HUES48 (cell line): ENCODE data around the gene FCAMR.
"Not testable (repeated sequence)": the region's sequence is repeated elsewhere in the genome, so short reads cannot be mapped to it uniquely, and the experiment has no call there.

Experiments used
- H3K27ac ChIP-seq: one replicate; pipeline ENCODE4 v1.7.0; 2013; ENCODE audit warnings: low read depth, low read length, inconsistent platforms
- H3K27me3 ChIP-seq: 2 replicates; pipeline ENCODE4 v1.6.1; 2013; ENCODE audit warnings: mild to moderate bottlenecking, low read length; ENCODE audit not compliant: control insufficient read depth, insufficient read depth
- H3K36me3 ChIP-seq: 2 replicates; pipeline ENCODE4 v1.6.1; 2013; ENCODE audit warnings: low read length; ENCODE audit not compliant: control insufficient read depth, insufficient read depth
- H3K4me1 ChIP-seq: 2 replicates; pipeline ENCODE4 v1.6.1; 2013; ENCODE audit warnings: mild to moderate bottlenecking, low read length; ENCODE audit not compliant: control insufficient read depth, insufficient read depth
- H3K4me3 ChIP-seq: 2 replicates; pipeline ENCODE4 v1.5.1; 2013; ENCODE audit warnings: mild to moderate bottlenecking, low read depth, low read length
- H3K9ac ChIP-seq: 2 replicates; pipeline ENCODE4 v1.6.1; 2013; ENCODE audit warnings: mild to moderate bottlenecking, low read depth, low read length, moderate library complexity
- H3K9me3 ChIP-seq: 2 replicates; pipeline ENCODE4 v1.6.1; 2013; ENCODE audit warnings: low read length; ENCODE audit not compliant: control insufficient read depth, insufficient read depth

Gene FCAMR

DNA sequence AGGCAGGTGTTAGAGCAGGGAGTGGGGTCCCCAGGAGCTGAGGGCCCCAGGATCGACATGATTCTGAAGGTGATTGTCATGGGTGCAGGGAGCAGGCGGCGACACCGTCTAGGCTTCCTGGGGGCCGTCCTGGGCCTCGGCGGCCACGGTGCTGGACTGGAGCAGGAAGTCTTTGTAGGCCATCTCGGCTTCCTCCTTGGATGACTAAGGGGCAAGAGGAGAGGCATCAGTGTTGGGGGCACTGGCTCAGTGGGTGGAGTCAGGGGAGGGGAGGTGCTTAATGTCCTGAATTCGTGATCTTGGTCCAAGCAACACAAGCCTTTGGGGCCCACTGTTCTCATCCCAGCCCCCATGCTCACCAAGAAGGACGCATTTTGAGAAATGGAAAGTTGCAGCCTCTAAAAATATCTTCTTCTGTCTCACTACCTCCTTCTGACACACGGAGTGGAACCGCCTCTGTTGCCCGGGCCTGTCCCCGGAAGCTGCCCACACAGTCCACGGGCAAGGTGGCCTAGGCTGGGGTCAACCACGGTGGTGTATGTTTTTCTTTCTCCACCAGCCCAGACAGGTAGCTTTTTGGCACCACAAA is 40.0 kb downstream of the FCAMR start:
- H3K27ac ChIP-seq, result no peak overlapping the region

GRCh38 chr1:206929524-206929923 is 40.7 kb downstream of the FCAMR start:
- Histone ChIP-seq H3K4me1 (no peaks in the 10 kb centered on the region), H3K9me3 (no peaks in the 10 kb centered on the region), H3K4me3 (no peak overlapping the region), H3K27me3 (no peaks in the 10 kb centered on the region), H3K27ac (no peak overlapping the region), H3K36me3 (no peaks in the 10 kb centered on the region), H3K9ac (no peak overlapping the region)

More for the DNA sequence above, 40.0 kb downstream of the FCAMR start:
- no peaks in the 10 kb centered on the region for H3K27me3 ChIP-seq
- H3K36me3 ChIP-seq, result no peaks in the 10 kb centered on the region
- no peak overlapping the region for H3K9ac ChIP-seq
- no peak overlapping the region for H3K4me3 ChIP-seq
- H3K9me3 ChIP-seq, result no peaks in the 10 kb centered on the region
- H3K4me1 ChIP-seq, result no peaks in the 10 kb centered on the region

DNA sequence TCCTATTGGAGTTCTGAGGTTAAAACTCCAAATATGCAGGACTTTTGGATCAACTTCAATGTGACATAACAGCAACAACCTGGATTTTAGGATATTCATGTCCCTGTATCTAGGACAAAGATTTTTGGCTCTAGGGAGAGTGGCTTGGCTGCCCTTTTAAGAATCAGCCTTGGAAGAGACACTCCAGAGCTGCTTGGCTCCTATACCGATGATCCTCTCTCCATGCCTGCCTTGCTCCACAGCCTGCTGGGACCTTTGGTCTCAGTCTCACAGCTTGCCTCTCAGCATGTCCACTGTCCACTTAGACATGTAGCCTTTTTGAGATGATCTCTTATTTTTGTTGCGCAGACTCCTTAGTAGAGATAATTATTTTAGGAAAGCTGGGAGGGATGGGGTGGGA is 44.0 kb downstream of the FCAMR start:
- Histone ChIP-seq H3K27me3 (no peaks in the 10 kb centered on the region), H3K36me3 (no peaks in the 10 kb centered on the region), H3K4me1 (no peaks in the 10 kb centered on the region), H3K9ac (no peak overlapping the region), H3K9me3 (no peaks in the 10 kb centered on the region), H3K27ac (no peak overlapping the region), H3K4me3 (no peak overlapping the region)

DNA sequence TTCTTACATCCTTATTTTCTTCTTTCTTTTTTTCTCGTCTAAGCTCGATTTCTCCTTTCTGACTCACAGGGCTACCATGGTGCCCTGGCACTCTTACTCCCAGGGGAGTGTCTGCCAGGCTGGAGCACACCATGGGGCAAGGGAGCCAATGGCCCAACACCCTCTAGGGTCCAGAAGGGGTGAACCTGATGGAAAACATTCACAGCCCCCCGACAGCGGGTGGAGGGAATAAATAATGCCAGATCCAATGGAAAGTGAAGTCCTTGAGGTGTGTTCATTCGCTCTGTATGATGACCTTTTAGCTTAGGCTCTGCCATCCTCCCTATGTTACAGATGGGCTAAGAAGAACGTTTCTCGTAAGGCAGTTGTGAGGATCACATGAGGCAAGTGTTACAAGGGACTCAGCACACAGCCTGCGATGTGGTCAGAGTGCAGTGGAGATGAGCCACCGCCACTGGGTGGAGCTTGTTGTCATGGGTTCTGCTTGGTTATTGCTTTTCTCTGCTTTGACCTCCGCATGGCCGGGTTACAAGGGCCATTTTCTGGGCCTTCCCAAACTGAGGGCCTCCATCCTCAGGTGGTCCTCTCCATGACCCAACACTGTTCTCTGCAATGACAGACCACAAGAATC is 45.0 kb downstream of the FCAMR start:
- Histone ChIP-seq H3K4me3 (no peak overlapping the region), H3K27me3 (no peaks in the 10 kb centered on the region), H3K4me1 (no peaks in the 10 kb centered on the region), H3K9me3 (no peaks in the 10 kb centered on the region), H3K27ac (no peak overlapping the region), H3K9ac (no peak overlapping the region), H3K36me3 (no peaks in the 10 kb centered on the region)

- no peaks in the 10 kb centered on the region for H3K27me3 ChIP-seq
- H3K9me3 ChIP-seq, result no peaks in the 10 kb centered on the region
- H3K4me3 ChIP-seq, result no peak overlapping the region
- H3K9ac ChIP-seq, result no peak overlapping the region
- H3K36me3 ChIP-seq, result no peaks in the 10 kb centered on the region
- H3K4me1 ChIP-seq, result no peaks in the 10 kb centered on the region
- no peak overlapping the region for H3K27ac ChIP-seq
These were observed 45.6 kb downstream of the FCAMR start for GRCh38 chr1:206924592-206925105.

GRCh38 chr1:206923961-206924557 is 46.2 kb downstream of the FCAMR start:
- not testable (repeated sequence) for H3K9me3 ChIP-seq, H3K36me3 ChIP-seq, H3K4me1 ChIP-seq, H3K27me3 ChIP-seq, H3K27ac ChIP-seq, H3K4me3 ChIP-seq, H3K9ac ChIP-seq

GRCh38 chr1:206923009-206923960 is 47.0 kb downstream of the FCAMR start:
- Histone ChIP-seq H3K9me3 (no peaks in the 10 kb centered on the region), H3K27me3 (no peaks in the 10 kb centered on the region), H3K36me3 (no peaks in the 10 kb centered on the region), H3K4me3 (no peak overlapping the region), H3K4me1 (no peaks in the 10 kb centered on the region), H3K9ac (no peak overlapping the region), H3K27ac (no peak overlapping the region)

- Histone ChIP-seq H3K27me3 (no peaks in the 10 kb centered on the region), H3K36me3 (no peaks in the 10 kb centered on the region), H3K4me1 (no peaks in the 10 kb centered on the region), H3K27ac (no peak overlapping the region), H3K4me3 (no peak overlapping the region), H3K9me3 (no peaks in the 10 kb centered on the region), H3K9ac (no peak overlapping the region)
These were observed 47.7 kb downstream of the FCAMR start for GRCh38 chr1:206922524-206922923.

GRCh38 chr1:206921772-206922265 is 48.4 kb downstream of the FCAMR start, which contains the start of gene FCMR:
FCMR (minus strand) TSS chr1:206921941; CDS start chr1:206921854, 87 bp downstream.
- no peaks in the 10 kb centered on the region for H3K27me3 ChIP-seq
- H3K4me1 ChIP-seq, result no peaks in the 10 kb centered on the region
- H3K4me3 ChIP-seq, result no peak within 1 kb of the TSS
- H3K27ac ChIP-seq, result no peak within 1 kb of the TSS
- H3K9ac ChIP-seq, result no peak within 1 kb of the TSS
- H3K36me3 ChIP-seq, result no peaks in the 10 kb centered on the region
- H3K9me3 ChIP-seq, result no peaks in the 10 kb centered on the region

- no peaks in the 10 kb centered on the region for H3K27me3 ChIP-seq
These were observed 52.2 kb downstream of the FCAMR start for GRCh38 chr1:206918076-206918475.

More at GRCh38 chr1:206918076-206918475, 52.2 kb downstream of the FCAMR start:
- Histone ChIP-seq H3K9ac (no peak overlapping the region), H3K4me1 (no peaks in the 10 kb centered on the region), H3K9me3 (no peaks in the 10 kb centered on the region), H3K36me3 (no peaks in the 10 kb centered on the region), H3K4me3 (no peak overlapping the region), H3K27ac (no peak overlapping the region)
